NOMO-1 treated with DMSO at 0.1 percent for 48 hours (cell line): ENCODE results near the gene CHAD.

Experiments used
- DNase-seq: peaks from one replicate; lab custom pipeline; 2025; ENCODE audit not compliant: unreplicated experiment; lab: John Stamatoyannopoulos, UW

The CHAD gene

DNA sequence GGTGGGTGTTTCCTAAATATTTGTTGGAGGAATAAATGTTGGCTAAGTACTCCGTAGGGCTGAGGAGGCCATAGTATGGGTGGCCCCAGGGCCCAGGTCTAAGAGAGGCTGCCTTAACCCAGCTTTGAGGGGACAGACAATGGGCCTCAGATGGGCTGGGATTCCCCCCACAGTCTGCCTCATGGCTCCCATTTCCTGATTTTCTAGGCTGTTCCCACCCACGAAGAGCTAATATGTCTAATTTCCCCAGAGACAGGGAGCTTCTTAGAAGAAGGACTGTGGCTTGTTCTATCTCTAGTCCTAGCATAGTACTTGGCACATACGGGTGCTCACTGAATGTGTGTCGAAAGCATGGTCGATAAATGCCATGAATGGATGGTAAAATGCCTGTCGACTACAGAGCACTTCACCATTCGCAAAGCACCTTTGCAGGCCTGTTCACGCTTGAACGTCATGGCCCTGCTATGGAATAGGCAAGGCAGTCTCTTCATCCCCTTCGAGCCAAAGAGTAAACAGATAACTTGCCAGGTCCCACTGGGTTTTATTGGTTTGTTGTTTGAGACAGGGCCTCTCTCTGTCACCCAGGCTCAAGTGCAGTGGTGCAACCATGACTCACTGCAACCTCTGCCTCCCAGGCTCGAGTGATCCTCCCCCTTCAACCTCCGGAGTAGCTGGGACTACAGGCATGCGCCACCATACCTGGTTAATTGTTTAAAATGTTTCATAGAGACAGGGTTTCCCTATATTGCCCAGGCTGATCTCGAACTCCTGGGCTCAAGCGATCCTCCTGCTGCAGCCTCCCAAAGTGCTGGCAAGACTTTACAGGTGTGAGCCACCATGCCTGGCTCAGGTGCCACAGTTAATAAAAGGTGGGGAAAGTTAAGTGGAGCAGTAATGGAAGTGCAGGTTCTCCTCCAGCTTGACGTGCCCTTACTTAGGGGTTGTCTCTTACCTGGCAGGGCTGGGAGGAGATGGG lies 9.7 kb downstream of the CHAD start:
- DNase-seq = no peak

DNA sequence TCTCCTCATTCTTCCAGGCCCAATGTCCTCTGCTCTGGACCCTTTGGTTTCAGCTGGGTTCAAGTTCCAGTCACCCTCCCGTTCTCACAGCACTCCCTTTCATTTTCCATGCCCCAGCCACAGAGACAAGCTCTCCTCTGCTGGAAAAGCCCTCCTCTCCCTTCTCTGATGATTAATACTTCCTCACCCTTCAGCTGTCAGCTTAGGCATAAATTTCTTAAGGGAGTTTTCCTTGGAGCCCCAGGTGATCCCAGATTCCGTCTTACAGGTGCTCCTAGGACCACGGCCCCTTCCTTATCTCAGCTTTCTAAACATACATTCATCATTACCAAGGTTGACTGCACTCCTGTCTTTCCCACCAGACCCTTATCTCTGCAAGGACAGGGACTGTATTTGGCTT lies 10.4 kb downstream of the CHAD start:
- no peak for DNase-seq

DNA sequence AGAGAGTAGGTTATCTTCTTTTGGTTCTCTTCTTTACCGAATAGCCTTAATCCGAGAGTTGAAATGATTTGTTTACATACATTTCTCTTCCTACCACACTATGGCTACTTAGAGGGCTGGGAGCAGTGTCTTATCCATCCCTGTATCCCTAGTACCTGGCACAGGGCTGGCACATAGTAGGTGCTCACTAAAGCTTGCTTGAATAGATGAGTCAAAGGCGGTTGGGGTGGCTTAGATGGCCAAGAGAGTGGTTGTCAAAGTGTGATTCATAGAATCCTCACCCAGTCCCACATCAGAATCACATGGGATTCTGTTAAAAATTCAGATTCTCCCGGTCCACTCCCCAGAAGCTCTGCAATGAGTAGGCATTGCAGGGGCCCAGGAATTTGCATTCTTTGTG lies 11.1 kb downstream of the CHAD start:
- DNase-seq = no peak

DNA sequence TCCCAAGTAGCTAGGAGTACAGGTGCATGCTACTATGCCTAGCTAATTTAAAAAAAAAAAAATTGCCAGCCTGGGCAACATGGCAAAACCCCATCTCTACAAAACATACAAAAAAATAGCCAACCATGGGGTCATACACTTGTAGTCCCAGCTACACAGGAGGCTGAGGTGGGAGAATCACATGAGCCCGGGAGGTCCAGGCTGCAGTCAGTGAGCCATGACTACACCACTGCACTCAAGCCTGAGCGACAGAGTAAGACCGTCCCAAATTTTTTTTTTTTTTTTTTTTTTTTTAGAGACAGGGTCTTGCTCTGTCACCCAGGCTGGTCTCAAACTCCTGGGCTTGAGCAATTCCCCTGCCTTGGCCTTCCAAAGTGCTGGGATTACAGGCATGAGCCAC lies 14.8 kb downstream of the CHAD start:
- no peak for DNase-seq

DNA sequence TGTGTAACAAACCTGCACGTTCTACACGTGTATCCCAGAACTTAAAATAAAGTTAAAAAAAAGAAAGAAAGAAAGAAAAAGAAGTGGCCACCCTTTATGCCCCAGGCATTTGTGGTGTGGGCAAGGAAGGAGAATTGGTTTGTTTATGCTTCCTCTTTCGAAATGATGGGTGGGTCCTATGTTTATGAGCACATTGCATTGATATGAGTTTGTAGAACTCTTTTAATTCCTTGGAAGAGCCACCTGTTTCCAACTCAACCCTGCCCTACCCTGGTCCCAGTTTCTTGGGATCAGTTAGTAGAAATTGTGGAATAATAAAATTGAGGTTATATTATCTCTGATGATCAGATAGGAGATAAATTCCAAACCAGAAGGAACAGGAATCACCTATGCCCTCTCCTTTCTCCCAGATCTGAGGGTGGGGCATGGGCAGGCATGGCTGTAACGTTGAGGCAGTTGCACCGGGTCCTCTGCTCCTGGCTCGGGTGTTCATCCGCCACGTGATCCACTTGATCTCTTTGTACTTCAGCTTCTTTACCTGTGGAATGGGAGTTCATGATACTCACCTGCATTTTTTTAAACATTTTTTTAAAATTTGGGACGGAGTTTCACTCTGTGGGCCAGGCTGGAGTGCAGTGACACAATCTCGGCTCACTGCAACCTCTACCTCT lies 15.9 kb downstream of the CHAD start:
- peak; percentile 66 for DNase-seq

DNA sequence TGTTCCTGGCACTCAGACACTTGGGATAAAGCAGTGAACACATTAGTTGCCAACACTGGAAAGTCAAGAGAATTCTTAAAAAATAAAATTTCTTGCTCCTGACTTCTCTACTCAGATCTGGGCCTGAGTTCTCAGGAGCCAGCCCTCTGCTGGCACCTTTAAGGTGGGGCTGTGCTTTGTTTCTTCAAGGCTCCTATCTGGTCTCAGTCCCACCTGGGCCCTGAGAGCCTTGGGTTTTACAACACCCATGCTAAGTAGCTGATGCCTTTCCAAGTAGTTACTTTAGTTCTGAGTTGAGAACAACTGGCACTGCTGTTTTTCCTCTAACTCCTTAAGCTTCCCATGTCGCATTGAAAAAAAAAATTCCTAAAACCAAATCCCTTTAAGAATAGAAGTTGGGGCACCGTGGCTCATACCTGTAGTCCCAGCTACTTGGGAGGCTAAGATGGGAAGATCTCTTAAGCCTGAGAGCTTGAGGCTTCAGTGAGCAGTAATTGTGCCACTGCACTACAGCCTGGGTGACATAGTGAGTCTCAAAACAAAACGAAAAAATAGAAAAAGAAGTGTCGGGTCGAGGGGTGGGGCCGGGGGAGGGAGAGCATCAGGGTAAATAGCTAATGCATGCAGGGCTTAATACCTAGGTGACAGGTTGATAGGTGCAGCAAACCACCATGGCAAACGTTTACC lies 16.6 kb downstream of the CHAD start:
- no peak for DNase-seq

DNA sequence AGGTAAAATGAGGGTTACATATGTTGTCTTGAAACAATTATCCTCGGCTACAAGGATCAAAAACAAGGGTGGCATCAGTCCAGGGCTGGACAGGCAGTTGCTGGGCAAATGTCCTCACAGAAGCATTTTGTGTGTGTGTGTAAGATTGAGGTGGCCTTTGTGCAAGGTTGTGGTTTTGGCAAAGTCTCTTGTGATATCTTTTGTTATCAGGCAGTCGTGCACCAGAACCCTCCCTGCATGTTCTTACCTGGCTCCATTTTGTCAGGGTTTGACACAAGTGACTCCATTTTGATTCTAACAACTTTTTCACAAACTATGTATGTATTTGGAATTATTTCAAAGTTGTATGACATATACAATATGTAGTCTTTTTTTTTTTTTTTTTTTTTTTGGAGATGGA lies 20.0 kb downstream of the CHAD start:
- DNase-seq = no peak

DNA sequence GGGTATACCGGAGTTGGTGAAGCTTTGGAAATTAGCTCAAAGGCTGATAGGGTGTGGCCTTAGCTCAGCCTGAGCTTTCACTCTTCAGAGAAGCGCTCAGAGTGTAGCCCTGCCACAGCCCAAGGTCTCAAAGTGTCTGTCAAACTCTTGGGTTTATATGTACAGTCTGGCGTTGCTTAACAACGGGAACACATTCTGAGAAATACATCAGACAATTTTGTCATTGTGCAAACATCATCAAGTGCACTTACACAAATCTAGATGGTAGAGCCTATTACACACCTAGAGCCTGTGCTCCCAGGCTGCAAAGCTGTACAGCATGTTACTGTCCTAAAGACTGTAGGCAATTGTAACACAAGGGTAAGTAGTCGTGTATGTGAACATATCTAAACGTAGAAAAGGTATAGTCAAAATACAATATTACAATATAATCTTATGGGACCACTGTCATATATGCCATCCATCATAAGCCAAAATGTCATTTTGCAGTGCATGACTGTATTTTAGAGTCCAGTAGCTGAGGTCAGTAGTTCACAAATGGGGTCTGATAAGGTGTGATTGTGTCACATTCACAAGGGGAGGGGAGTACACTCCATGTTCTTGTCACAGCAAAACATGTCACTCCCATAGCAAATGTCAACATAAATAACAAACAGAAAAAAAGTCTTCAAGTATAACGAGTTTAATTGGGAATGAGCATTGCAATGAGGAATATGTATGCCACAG lies 20.6 kb downstream of the CHAD start:
- no peak for DNase-seq

DNA sequence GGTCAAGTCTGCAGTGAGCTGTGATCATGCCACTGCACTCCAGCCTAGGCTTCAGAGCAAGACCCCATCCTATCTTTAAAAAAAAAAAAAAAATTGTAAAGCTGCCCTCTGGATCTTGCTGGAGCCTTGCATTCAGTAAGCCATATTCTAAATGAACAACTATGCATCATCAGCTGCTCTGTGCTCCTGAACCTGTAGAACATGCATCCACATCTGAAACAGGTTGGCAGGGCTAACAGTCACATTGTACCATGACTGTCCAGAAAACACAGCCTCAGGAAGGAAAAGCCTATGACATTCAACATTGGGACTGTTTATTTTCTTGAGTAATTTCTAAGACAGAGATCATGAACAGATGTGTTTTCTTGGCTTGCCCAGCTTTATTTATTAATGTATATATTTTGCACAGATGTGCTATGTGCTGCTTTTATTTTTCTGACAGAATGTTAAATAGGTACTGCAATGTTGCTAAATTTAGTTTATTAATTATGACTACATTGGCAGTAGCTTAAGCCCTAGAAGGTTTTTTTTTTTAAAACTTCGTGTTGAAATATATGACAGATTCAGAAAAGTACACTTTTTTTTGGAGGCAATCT lies 22.9 kb downstream of the CHAD start:
- no peak for DNase-seq

DNA sequence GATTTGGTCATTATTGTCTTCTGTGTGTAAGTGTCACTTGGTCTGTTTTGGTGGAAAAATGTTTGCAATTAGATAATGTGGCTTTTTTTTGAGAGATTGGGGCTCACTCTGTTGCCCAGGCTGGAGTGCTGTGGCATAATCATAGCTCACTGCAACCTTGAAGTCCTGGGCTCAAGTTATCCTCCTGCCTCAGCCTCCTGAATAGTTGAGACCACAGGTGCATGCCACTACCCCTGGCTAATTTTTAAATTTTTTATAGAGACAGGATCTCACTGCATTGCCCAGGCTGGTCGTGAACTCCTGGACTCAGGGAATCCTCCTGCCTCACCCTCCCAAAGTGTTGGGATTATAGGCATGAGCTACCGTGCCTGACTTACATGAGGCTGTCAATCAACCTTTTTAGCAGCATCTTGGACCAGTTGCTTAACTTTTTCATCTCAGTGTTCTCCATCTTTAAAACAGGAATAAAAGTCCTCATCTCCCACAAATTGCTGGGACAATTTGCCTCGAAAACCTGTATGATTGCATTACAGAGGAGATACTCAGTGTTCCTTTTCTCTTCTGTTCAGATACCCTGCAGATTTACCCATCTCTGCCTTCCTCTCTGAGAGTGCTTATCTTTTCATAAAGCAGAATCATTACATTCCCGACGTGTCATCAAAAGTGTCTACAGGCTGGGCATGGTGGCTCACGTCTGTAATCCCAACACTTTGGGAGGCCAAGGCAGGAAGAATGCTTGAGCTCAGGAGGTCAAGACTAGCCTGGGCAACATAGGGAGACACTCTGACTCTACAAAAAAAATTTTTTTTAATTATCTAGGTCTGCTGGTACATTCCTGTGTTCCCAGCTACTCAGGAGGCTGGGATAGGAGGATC lies 23.6 kb downstream of the CHAD start:
- no peak for DNase-seq

DNA sequence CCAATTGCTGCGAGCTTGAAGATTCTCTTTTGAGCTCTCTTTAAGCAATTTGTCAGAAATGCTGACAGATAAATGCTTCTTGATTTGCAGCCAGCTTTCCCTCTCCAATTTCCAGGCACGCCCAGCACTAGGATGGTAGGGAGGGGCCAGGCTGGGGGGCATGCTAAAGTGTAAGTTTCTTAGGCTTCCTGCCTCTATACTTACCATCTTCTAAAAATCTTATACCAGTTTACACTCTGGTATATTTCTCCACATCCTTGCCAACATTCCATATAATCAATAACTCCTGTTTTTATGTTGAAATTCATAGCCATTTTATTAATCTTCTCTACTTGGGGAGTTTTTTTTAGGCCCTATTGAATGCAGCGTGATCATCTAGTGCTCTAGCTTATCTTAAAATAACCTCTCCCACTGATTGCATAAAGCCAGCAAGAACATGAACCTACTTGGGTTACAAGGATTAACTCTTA lies 25.1 kb downstream of the CHAD start:
- DNase-seq = no peak

DNA sequence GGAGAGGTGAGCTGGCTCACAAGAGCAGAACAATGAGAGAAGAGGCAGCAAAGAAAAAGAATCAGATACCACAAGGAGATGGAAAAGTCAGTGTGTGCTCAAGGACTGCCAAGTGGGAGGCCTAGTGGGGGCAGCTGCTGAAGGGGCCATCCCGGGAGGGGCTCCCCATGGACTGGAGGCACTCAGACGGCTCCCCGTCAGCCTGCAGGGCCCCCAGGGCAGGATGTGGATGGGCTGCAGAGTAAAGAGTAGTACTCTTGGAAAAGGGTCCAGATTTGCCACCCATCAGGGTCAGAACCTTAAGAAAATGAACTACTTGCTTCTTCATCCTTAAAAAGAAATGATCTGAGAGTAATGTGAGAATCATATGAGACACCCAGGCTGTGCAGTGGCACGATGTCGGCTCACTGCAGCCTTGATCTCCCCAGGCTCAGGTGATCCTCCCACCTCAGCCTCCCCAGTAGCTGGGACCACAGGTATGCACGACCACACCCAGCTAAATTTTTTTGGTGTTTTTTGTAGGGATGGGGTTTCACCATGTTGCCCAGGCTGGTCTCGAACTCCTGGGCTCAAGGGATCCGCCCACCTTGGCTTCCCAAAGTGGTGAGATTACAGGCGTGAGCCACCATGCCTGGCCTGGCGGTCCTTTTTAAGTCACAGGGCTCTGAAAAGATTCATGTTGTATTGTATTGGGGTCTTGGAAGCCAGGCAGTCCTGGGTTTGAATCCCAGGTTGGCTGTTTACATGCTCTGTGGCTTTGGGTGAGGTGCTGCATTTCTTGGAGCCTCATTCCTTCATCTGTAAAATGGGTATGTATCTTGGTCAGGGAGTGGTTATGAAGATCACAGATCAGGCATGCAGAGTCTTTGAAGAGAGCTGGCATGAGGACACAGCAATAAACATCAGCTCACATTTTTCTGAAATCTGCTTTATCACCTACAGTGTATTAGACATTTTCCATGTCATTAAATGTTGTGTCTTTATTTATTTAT lies 27.5 kb downstream of the CHAD start:
- no peak for DNase-seq

DNA sequence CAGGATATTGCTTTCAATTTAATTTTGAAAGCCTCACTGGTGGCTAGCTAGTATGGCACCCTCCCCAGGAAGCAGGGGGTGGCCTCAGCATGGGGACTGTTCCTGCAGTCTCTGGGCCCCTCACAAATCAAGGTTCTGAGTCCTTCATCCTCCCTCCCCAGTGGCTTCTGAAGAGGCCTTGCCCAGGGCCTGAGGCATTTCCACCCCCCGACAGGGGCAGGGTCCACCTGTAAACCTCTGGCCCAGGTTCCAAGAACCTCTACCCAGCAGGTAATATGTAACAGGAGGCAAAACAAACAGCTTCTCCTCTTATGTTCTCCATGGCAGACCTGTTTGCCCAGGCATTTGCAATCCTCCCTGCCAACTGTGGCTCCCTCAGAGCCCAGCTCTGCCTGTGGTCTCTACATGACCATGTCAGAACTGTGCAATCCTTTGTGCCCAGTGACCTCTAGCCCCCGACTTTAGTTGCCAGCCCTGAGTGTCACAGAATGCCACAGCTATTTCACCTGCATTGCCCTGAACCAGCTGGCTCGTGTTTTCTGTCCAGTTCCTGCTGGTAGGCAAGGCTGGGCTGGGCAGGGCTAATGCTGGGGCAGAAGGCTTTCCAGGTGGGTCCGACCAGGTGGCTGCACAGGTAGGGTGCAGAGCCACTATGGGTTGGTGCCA lies 28.4 kb downstream of the CHAD start:
- no peak for DNase-seq

DNA sequence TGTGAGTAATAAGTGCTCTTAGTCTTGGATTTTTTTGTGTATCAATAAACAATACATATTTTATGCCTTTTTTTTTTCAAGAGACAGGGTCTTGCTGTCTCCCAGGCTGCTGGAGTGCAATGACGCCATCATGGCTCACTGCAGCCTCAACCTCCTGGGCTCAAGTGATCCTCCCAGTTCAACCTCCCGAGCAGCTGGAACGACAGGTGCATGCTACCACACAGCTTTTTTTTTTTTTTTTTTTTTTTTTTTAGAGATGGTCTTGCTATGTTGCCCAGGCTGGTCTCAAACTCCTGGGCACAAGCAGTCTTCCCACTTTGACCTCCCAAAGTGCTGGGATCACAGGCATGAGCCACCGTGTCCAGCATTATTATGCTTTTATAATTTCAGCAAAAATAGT lies 29.7 kb downstream of the CHAD start:
- no peak for DNase-seq

DNA sequence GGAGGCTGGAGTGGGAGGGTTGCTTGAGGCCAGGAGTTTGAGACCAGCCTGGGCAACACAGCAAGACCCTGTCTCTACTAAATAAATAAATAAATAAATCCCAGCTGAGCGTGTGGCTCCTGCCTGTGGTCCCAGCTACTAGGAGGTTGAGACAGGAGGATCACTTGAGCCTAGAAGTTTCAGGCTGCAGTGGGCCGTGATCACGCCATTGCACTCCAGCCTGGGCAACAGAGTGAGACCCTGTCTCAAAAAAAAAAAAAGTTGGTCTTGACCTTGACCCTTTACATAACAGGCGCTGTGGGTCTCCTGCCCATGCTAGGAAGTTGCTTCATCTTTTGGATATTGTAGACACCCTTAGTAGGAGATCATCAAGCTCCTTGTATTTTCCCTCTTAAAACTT lies 31.3 kb downstream of the CHAD start:
- no peak for DNase-seq

DNA sequence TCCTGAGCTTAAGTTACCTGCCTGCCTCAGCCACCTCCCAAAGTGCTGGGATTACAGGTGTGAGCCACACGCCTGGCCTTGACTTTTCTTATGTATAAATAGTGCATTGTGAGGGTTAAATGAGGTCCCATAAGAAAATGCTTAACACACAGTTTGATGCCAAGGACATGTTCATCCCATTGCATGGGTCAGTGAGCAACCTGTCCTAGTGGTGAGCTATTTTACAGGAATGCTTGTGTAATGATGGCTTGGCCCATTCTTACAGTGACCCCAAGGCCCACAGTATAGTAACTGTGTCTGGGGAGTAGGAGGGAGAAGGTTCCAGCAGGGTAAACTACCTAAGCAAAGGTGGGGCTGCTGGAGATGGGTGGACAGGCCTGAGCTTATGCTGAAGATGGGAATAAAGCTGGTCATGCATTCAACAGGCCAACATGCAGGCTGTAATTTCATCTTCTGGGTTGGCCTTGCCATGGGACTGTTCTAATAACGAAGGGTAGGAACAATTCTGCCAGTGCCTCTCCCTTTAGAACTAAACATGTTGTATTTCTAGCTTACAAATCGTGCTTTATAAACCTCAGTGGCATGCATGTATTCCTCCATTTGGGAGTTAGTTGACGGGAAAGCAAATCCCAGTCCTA lies 36.4 kb downstream of the CHAD start:
- DNase-seq = no peak

DNA sequence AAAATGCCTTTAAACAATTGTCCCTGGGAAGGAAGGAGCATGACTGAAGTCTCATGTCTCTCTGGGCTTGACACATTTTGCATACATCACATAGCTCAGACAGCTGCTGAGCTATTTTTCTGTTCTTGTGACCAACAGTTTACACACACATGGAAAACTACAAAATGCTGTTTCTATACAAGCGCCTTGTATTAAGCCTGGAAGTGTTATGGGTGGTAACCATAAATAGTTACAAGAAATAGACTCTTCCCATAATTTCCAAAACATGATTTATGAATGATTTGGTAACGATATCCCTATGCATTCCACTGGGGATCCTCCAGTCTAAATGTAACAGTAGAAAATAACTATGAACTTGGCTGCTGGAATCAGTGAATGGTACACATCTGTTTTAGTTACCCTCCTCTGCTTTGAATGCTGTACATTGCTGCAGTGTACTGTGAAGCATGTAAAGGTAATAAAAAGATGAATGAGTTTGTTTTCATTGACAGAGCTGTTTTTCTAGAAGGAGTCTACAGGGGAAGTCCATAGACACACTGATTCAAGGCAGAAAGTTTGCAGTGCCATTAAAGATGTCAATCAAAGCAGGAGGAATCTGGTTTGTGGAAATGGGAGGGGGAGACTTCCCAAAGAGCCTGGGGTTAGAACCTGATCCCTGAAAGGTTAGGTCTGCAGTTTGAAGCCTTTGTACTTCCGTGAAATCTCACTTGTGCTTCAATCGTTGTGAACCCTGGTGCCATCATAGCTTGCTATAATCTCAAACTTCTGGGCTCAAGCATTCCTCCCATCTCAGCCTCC lies 37.7 kb downstream of the CHAD start:
- DNase-seq = no peak
